Stimulated activated CD8-positive, alpha-beta memory T cell treated with anti-CD3 and anti-CD28 coated beads, Interleukin-12 subunit alpha, Interleukin-12 subunit beta, amount 100 ng/mL, for 4 hours (primary cell): ENCODE data around the gene TAF9.
"Not testable (repeated sequence)": the region's sequence is repeated elsewhere in the genome, so short reads cannot be mapped to it uniquely, and the experiment has no call there.

Experiments used
- DNase-seq: peaks from one replicate; pipeline ENCODE4 v3.0.0-alpha.2; 2020; ENCODE audit warnings: low read depth

The TAF9 gene, protein sequence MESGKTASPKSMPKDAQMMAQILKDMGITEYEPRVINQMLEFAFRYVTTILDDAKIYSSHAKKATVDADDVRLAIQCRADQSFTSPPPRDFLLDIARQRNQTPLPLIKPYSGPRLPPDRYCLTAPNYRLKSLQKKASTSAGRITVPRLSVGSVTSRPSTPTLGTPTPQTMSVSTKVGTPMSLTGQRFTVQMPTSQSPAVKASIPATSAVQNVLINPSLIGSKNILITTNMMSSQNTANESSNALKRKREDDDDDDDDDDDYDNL

DNA sequence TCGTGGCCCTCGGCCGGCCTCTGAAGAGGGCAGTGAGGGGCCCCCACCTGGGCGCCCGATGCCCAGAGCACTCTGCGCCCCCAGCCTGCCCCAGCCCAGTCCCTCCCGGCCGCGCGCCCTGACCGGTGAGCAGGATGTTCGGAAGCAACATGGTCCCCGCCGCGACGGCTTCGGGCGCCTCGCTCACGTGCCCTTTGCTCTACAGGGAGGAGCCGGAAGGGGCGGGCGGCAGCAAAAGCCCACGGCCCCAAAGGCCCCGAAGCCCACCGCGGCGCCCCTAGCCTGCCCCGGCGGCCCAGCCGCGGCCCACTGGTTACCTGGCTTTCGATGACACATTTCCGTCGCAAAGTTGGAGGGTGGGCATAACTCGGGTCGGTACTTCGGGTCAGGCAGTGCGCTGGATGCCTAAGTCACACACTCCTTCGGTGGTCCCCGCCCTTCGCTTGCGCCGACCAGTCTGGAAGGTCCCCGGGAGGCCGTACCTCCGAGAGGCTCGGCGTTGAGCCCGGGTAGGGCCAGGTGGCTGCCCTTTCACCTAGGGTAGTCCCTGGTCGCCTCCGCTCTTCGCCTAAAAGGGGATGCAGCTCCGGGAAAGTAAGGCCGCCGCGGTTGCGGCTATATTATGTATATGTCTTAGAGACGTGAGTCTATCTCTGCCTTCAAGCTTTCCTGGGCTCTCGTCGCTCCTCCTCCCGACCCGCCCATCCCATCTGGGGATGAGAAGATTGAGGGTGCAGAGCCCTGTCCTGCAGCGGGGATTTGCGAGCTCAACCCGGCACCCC lies at the start of gene TAF9, which contains the start of the genes AK6 and RAD17:
TAF9 (minus strand) TSS at position 181 of the 782 bp plus-strand sequence. CDS start 3,783 bp downstream, outside the sequence.
AK6 (minus strand) TSS at position 181 of the 782 bp plus-strand sequence; CDS start at position 151, 30 bp downstream.
RAD17 (plus strand) TSS at position 479 of the 782 bp plus-strand sequence. CDS start 2,391 bp downstream, outside the sequence.
- peak; percentile 86 for DNase-seq

- no peak for DNase-seq
Measured at GRCh38 chr5:69418554-69418953, 49.2 kb upstream of the TAF9 start.

- no peak for DNase-seq
Measured at GRCh38 chr5:69416699-69417098, 47.4 kb upstream of the TAF9 start.

DNA sequence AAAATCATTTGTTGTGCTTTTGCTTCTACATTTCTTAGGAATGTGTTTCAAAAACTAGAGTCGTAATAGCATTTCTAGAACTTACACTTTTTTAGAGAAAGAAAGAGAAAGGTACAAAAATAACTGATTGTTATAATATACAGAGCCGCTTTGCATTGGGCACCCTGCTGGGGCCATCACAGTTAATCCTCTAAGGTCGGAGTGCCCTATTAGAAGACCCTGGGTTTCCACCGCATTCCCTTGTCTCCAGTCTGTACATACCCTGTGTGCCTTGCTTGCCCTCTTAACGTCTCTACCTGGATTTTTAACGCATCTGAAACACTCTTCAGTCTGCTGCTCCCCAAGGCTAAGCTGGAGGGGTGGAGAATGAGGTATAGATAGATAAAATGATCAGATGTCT lies 46.9 kb upstream of the TAF9 start:
- no peak for DNase-seq

DNA sequence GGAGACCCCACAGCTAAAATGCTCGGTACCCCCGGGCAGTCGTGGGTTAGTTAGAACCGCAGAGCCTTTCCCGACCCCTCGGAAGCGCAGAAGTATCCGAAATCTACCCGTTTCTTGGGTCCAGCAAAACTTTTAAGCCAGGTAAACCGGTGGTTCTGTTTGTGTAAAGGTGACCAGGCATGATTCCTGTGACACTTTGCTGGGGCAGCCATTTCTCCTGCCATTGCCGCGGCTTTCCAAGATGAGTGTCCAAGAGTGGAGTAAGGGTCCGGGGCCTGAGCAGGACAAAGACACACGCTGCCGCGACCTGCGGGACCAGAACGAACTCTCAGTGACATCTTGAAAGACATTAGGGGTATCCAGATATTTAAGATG lies 46.3 kb upstream of the TAF9 start:
- no peak for DNase-seq

DNA sequence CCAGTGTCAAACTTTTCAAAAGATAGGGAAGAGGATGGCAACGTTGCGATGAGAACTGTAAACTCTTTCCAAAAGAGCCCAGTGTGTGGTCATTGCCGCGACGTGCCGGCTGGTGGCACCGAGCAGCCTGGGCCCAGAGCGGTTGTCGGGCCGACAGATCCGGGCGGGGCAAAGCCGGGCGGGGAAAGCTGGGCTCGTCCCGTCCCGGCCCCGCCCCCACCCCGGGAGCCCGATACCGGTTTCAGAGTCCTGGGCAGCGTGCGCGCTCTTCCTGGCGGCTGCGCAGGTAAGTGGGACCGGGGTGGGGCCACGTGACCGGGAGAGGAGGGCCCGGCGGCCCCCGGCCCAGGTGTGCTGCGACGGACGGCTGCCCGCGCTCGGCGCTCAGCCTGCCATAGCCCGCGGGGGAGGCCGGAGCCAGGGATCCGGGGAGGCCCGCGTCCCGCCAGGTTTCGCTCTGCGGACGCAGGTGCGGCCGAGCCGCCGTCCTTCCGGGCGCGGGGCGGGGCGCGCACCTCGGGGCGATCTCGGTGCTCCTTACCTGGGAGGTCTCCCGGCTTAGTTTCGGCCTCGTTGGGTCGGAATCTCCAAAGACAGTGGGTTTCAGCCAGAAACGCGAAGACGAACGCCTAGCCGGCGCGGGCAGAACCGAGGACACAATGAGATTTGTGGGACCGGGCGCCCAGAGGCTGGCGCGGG lies 45.7 kb upstream of the TAF9 start, which contains the start of gene MARVELD2:
MARVELD2 (plus strand) TSS at position 232 of the 699 bp plus-strand sequence. CDS start 4,270 bp downstream, outside the sequence.
- peak; percentile 7 for DNase-seq

DNA sequence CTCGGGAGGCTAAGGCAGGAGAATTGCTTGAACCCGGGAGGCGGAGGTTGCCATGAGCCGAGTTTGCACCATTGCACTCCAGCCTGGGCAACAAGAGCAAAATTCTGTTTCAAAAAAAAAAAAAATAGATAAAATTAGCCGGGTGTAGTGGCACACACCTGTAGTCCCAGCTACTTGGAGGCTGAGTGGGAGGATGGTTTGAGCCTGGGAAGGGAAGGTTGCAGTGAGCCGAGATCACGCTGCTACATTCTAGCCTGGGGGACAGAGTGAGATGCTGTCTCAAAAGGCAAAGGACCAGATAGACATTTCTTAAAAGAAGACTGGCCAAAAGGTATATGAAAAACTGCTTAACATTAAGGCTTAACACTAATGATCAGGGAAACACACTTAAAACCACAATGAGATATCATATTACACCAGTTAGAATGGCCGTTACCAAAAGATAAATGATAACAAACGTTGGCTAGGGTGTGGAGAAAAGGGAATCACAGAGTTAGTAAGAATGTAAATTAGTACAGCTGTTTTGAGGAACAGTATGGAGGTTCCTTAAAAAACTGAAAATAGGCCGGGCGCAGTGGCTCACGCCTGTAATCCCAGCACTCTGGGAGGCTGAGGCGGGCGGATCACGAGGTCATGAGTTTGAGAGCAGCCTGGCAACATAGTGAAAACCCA lies 35.5 kb upstream of the TAF9 start:
- no peak for DNase-seq

- no peak for DNase-seq
Measured at GRCh38 chr5:69378376-69378775, 9.1 kb upstream of the TAF9 start.

GRCh38 chr5:69374911-69375446 lies 5.7 kb upstream of the TAF9 start:
- no peak for DNase-seq

- no peak for DNase-seq
Measured at GRCh38 chr5:69372394-69372793, 3.1 kb upstream of the TAF9 start.

- DNase-seq = not testable (repeated sequence)
Measured at GRCh38 chr5:69370335-69370734, 1.0 kb upstream of the TAF9 start.

- DNase-seq = no peak
Measured at GRCh38 chr5:69368458-69369339, 621 bp downstream of the TAF9 start.

DNA sequence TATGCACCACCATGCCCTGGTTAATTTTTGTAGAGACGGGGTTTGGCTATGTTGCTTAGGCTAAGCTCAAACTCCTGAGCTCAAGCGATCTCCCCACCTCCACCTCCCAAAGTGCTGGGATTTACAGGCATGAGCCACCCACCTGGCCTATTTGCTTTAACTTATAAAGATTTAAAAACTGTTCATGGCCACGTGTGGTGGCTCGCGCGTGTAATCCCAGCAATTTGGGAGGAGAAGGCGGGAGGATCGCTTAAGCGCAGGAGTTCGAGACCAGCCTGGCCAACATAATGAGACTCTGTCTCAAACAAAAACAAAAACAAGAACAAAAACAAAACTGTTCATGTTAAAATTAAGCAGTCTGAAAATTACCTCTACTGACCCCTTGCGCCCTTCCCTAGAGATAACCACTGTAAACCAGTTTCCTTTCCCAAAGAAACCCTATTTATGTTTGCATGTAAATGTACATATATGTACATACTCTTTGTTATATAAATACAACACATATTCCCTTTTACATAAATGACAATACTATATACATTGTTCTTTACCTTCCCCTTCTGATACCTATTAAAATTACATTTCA lies 1.5 kb downstream of the TAF9 start:
- no peak for DNase-seq

DNA sequence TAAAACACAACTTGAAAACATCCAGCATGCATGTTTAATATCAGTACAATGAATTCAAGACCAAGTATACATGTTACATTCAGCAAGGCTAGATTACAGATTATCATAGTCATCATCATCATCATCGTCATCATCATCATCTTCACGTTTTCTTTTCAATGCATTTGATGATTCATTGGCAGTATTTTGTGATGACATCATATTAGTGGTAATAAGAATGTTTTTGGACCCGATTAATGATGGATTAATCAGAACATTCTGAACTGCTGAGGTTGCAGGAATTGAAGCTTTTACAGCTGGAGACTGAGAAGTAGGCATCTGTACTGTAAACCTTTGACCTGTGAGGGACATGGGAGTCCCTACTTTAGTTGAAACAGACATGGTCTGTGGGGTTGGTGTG lies 4.5 kb downstream of the TAF9 start:
- no peak for DNase-seq

- no peak for DNase-seq
Measured at GRCh38 chr5:69364414-69364813, 4.9 kb downstream of the TAF9 start.

DNA sequence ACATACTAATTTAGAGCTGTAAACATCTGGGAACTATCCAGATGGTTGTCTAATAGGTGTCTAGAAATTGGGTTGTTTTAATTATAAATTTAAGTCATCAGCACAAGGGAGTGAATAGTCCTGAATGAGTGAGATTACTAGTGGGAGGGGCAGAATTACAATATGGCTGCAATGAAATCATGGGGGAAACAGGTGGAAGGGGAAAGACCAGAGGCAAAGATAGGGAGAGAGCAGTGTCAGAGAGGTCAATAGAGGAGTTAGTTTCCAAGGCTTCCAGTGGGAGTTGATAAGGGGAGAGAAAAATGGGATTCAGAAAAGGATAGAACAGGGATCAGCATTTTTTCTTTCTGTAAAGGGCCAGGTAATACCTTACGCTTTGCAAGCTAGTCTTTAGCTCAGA lies 8.9 kb downstream of the TAF9 start:
- DNase-seq = no peak

GRCh38 chr5:69359699-69360098 lies 9.6 kb downstream of the TAF9 start:
- DNase-seq = no peak

GRCh38 chr5:69350664-69351063 lies 18.7 kb downstream of the TAF9 start:
- no peak for DNase-seq

GRCh38 chr5:69343083-69343482 lies 26.2 kb downstream of the TAF9 start:
- no peak for DNase-seq

DNA sequence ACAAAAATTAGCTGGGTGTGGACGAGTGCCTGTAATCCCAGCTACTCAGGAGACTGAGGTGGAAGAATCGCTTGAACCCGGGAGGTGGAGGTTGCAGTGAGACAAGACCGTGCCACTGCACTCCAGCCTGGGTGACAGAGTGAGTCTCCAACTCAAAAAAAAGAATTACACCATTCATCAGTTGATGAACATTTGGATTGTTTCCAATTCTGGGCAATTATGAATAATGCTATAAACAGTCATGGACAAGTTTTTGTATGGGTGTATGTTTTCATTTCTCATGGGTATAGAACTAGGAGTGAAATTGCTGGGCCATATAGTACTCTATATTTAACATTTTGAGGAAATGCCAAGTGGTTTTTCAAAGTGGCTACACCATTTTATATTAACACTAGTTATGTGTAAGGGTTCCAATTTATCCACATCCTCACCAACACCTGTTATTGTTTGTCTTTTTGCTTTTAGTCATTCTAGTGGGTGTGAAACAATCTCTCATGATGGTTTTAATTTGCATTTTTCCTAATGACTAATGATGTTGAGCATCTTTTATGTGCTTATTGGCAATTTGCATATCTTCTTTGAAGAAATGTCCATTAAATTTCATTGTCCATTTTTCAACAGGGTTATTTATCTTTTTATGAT lies 27.7 kb downstream of the TAF9 start:
- no peak for DNase-seq
